Thyroid gland (tissue), 4 donors: Measurements from ENCODE around the gene CAMP. TPM values are rescaled to one million over a fixed set of nuclear protein-coding genes. Genes with fewer than 3 reads are reported as not detected.

Experiments
- DNase-seq, 2 donors: peaks; one replicate each; pipeline ENCODE4 v3.0.0-alpha.2; 2019
- H3K27ac ChIP-seq, 3 donors: fragments of 200-600 bp; sonication (generic); 1 replicate in 2 of 3; 2 replicates in 1 of 3; pipeline ENCODE4 v1.5.1; 2016 to 2019; ENCODE audit warnings: mild to moderate bottlenecking in 1 of 3, moderate library complexity in 1 of 3
- H3K27me3 ChIP-seq: fragments of 200-600 bp; sonication (generic); one replicate; pipeline ENCODE4 v1.5.1; 2019
- H3K36me3 ChIP-seq, 2 donors: fragments of 200-600 bp; sonication (generic); one replicate each; pipeline ENCODE4 v1.5.1; 2016 to 2019
- H3K4me1 ChIP-seq, 2 donors: fragments of 200-600 bp; sonication (generic); one replicate each; pipeline ENCODE4 v1.5.1; 2017 to 2019
- H3K4me3 ChIP-seq, 3 donors: fragments of 200-600 bp; sonication (generic); replicated peaks in 1 of 3; 1 replicate in 2 of 3; 2 replicates in 1 of 3; pipeline ENCODE4 v1.5.1; 2016; ENCODE audit warnings: mild to moderate bottlenecking in 1 of 3
- H3K9me3 ChIP-seq: fragments of 200-600 bp; sonication (generic); one replicate; pipeline ENCODE4 v1.5.1; 2017
- POLR2A ChIP-seq, 2 donors: fragments of 450-650 bp; IDR thresholded peaks; one replicate each; pipeline ENCODE4 v1.6.1; 2017; ENCODE audit warnings: antibody characterized with exemption in 2 of 2, mild to moderate bottlenecking in 2 of 2, moderate library complexity in 1 of 2
- WGBS, 2 donors: methylation state at CpG; one replicate each; pipeline ENCODE4 v1.1.5; 2017; 5-methylcytosine and 5-hydroxymethylcytosine counted together
- intact Hi-C: fragments of 100-400 bp; cut with DNase I; formaldehyde crosslinking; loops from one replicate; pipeline ENCODE4 v1.15.1; 2023
- total RNA-seq, 4 donors: library from RNA; depleted of rRNA; stranded (reverse); fragments of >200 nt; gene quantifications; one replicate each; pipeline ENCODE4 v1.2.3, GENCODE V29; 2016
- TF ChIP-seq, protein P1 (sequence below), 6 experiments: fragments of 200-600 bp in 3 of 6; fragments of 450-650 bp in 3 of 6; sonication (generic) in 3 of 6; IDR thresholded peaks; one replicate each; pipeline ENCODE4 v1.5.1; 2016 to 2019; ENCODE audit warnings: antibody characterized with exemption in 6 of 6, mild to moderate bottlenecking in 2 of 6, inconsistent platforms in 1 of 6, moderate library complexity in 1 of 6

Gene CAMP
- total RNA-seq, 4 donors from 2014 or later: 4.8 to 6.5 (median 5.4) TPM; not detected in 1

DNA sequence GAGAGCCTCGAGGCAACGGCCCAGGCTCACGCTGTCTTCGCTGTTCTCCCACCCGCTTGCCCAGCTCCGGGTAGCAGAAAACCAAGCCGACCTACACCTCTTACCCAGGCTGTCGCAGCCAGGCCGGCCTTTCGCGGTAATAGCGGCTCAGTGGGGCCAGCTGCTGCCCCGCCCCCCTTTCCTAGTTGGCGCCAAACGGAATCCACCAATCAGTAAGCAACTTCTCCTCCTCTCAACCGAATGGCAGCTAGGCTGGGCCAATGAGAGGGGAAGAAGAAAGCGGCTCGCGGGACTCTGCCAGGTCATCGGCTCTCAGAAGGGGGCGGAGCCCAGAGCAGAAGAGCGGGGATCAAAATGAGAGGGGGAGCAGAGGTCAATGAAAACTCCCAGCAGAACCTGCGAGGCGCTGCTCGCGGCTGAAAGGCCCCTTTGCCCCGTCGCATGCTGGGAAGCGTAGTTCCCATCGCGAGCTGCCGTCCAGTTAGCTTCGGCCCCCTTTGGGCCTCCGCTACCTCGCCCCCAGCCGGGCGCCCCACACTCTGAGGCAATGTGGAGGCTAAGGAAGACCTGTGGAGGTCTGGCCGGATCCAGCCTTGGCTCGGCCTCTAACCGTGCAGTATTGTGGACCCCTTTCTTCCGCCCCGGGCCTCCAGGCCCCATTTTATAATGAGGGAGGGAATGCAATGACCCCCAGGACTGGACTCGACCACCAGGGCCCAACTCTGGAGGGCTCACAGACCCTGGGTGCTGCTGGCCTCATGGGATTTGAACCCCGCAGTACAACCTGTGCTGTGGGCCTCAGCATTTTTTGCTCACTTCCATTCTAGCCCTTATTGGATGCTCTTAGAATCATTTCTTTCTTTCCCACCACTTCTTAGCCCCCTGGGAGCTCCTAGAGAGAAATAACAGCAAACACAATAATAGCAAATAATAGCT lies 34.8 kb upstream of the CAMP start, which contains the start of gene CDC25A:
Gene CDC25A, minus strand, starts transcription at position 152 of the 936 bp plus-strand sequence. CDS start 470 bp downstream, outside the sequence.
- no peaks in the 10 kb centered on the region for H3K36me3 ChIP-seq
- H3K27me3 ChIP-seq: no peaks in the 10 kb centered on the region
- H3K27ac ChIP-seq: peak within 1 kb of the TSS in 2 of 3 donors; percentile 54 to 56
- 8 to 14% methylated on average over 29 to 34 of the region's 44 CpGs for WGBS, 2 donors
- TF ChIP-seq, protein P1, sequence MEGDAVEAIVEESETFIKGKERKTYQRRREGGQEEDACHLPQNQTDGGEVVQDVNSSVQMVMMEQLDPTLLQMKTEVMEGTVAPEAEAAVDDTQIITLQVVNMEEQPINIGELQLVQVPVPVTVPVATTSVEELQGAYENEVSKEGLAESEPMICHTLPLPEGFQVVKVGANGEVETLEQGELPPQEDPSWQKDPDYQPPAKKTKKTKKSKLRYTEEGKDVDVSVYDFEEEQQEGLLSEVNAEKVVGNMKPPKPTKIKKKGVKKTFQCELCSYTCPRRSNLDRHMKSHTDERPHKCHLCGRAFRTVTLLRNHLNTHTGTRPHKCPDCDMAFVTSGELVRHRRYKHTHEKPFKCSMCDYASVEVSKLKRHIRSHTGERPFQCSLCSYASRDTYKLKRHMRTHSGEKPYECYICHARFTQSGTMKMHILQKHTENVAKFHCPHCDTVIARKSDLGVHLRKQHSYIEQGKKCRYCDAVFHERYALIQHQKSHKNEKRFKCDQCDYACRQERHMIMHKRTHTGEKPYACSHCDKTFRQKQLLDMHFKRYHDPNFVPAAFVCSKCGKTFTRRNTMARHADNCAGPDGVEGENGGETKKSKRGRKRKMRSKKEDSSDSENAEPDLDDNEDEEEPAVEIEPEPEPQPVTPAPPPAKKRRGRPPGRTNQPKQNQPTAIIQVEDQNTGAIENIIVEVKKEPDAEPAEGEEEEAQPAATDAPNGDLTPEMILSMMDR (IDR thresholded peaks at IDR 0.05): no peak
- peak in 1 of 2 donors; percentile 52 for TF ChIP-seq POLR2A (IDR thresholded peaks at IDR 0.05)
- H3K4me3 ChIP-seq: peak within 1 kb of the TSS; percentile 49 to 78 (median 58)
- peaks cover 9 to 10% of the 10 kb centered on the region in 2 donors for H3K4me1 ChIP-seq
- intact Hi-C loops: no loop called here
- peak; percentile 98 for DNase-seq
- H3K9me3 ChIP-seq: no peaks in the 10 kb centered on the region

DNA sequence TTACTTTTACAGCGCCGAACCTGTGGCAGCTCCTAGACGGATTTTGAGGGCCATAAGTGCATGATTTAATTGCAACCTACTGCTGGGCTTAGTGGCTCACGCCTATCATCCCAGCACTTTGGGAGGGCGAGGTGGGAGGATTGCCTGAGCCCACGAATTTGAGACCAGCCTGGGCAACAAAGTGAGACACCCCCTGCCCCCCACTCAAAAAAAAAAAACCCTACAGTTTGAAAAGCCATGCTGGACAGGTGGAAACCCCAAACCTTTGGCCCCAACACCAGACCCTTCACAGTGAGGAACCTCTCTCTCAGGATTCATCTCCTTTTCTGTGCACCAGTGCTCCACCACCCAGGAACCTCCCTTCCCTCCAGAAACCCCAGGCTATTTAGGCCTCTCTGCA lies 34.0 kb upstream of the CAMP start:
- Histone ChIP-seq H3K27ac (peak overlapping the region in 1 of 3 donors; percentile 54), H3K36me3 (no peaks in the 10 kb centered on the region), H3K27me3 (no peaks in the 10 kb centered on the region), H3K9me3 (no peaks in the 10 kb centered on the region), H3K4me3 (no peak overlapping the region), H3K4me1 (peaks cover 9 to 10% of the 10 kb centered on the region in 2 donors)
- TF ChIP-seq, protein P1 (IDR thresholded peaks at IDR 0.05): no peak
- no peak for TF ChIP-seq POLR2A (IDR thresholded peaks at IDR 0.05)
- no peak for DNase-seq
- intact Hi-C loops: no loop called here
- 93 to 94% methylated on average over 6 of the region's 6 CpGs for WGBS, 2 donors

DNA sequence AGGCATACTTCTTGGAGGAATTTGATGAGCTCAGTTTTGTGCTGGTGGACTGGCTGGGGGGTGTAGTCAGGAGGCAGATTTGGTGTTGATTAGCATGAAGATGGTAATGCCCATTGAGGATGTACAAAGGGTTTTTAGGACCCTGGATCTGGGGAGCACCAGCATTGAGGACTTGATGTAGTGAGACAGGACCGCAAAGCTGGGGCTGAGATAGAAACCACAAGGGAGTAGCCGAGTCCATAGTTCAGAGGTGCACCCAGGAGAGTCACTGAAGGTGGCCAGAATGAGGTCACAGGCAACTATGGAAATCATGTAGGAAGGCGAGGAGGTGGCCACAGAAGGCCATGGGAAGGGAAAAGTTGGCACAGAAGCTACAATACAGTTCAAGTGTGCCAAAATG lies 32.4 kb upstream of the CAMP start:
- Histone ChIP-seq H3K9me3 (no peaks in the 10 kb centered on the region), H3K4me1 (peaks cover 9 to 10% of the 10 kb centered on the region in 2 donors), H3K27ac (no peak overlapping the region), H3K4me3 (no peak overlapping the region), H3K36me3 (no peaks in the 10 kb centered on the region), H3K27me3 (no peaks in the 10 kb centered on the region)
- DNase-seq: no peak
- no peak for TF ChIP-seq POLR2A (IDR thresholded peaks at IDR 0.05)
- TF ChIP-seq, protein P1 (IDR thresholded peaks at IDR 0.05): no peak
- WGBS, 2 donors: 89 to 90% methylated on average over 3 of the region's 3 CpGs
- intact Hi-C loops: loop anchor here (5.0 to 10.0 kb wide), 2 partner anchors 54 to 246 kb away; partner anchors contain the start of gene ZNF589

DNA sequence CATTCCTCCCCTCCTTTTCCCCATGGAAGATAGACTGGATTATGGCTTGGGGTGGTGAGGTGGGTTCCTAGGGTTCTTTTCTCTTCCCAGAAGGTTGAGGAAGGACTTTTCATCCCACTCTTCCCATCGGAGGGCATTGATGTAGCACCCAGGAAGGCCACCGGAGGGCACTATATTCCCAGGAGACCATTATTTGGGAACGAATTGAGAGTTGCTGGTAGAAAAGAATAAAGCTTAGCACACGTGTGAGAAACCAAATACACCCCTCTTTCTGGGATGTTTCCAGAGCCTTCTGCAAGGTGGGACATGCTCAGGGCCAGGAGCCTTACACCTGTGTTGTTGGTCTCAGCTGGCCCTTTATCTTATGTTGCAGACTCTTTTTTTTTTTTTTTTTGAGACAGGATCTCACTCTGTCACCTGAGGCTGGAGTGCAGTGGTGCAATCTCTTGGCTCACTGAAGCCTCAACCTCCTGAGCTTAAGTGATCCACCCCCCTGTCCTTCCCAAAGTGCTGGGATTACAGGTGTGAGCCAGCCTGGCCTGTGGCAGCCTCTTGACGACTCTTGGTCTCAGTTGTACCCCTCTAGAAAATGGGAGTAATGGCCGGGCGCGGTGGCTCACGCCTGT lies 28.7 kb upstream of the CAMP start:
- WGBS, 2 donors: 47 to 53% methylated on average over 9 of the region's 9 CpGs
- Histone ChIP-seq H3K9me3 (no peaks in the 10 kb centered on the region), H3K36me3 (no peaks in the 10 kb centered on the region), H3K27me3 (no peaks in the 10 kb centered on the region), H3K4me1 (no peaks in the 10 kb centered on the region), H3K4me3 (no peak overlapping the region), H3K27ac (peak overlapping the region in 2 of 3 donors; percentile 23 to 30)
- intact Hi-C loops: loop anchor here (5.0 to 10.0 kb wide), 2 partner anchors 50 to 243 kb away; partner anchors contain the start of gene ZNF589
- DNase-seq: peak; percentile 78
- TF ChIP-seq, protein P1 (IDR thresholded peaks at IDR 0.05): peak; percentile 74 to 91 (median 84)
- no peak for TF ChIP-seq POLR2A (IDR thresholded peaks at IDR 0.05)
